Measurements from ENCODE around the gene QRICH1. TPM values are rescaled to one million over a fixed set of nuclear protein-coding genes. Genes with fewer than 3 reads are reported as not detected.

Gene QRICH1
- total RNA-seq, 4 donors from 2014 or later = 66.2 to 171 (median 81.8) TPM

GRCh38 chr3:49029563-49029884 lies 64.3 kb downstream of the QRICH1 start:
- Histone ChIP-seq H3K4me1 (peaks cover 0 to 55% (median 9%) of the 10 kb centered on the region in 3 donors), H3K9me3 (no peaks in the 10 kb centered on the region), H3K27ac (peak overlapping the region; percentile 93 to 97 (median 94)), H3K36me3 (peaks cover 3 to 78% of the 10 kb centered on the region in 2 donors), H3K27me3 (no peaks in the 10 kb centered on the region), H3K4me3 (peak overlapping the region in 1 of 2 donors; percentile 71)
- 0% methylated on average over 6 of the region's 7 CpGs; no CpG with 5 or more reads in 1 of the 2 donors for WGBS, 2 donors (ENCODE audit: low coverage in 1 of 2)
- TF ChIP-seq CTCF (IDR thresholded peaks at IDR 0.05) (no peak), POLR2A (IDR thresholded peaks at IDR 0.05) (no peak), EP300 (IDR thresholded peaks at IDR 0.05) (no peak), POLR2AphosphoS5 (IDR thresholded peaks at IDR 0.05) (no peak)
- no peak for ATAC-seq

- TF ChIP-seq POLR2AphosphoS5 (IDR thresholded peaks at IDR 0.05) = peak; percentile 99
- peak; percentile 97 to 98 for TF ChIP-seq POLR2A (IDR thresholded peaks at IDR 0.05)
- peak in 1 of 4 experiments; percentile 37 for TF ChIP-seq CTCF (IDR thresholded peaks at IDR 0.05)
- TF ChIP-seq EP300 (IDR thresholded peaks at IDR 0.05) = no peak
- Histone ChIP-seq H3K36me3 (peaks cover 3 to 78% of the 10 kb centered on the region in 2 donors), H3K9me3 (no peaks in the 10 kb centered on the region), H3K4me3 (peak within 1 kb of the TSS; percentile 50 to 71), H3K27ac (peak within 1 kb of the TSS; percentile 93 to 97 (median 94)), H3K4me1 (peaks cover 0 to 61% (median 9%) of the 10 kb centered on the region in 3 donors), H3K27me3 (no peaks in the 10 kb centered on the region)
- 20% methylated on average over 2 of the region's 55 CpGs; no CpG with 5 or more reads in 1 of the 2 donors for WGBS, 2 donors (ENCODE audit: low coverage in 1 of 2)
- ATAC-seq = peak; percentile 97
Measured at GRCh38 chr3:49028673-49029562, 65.0 kb downstream of the QRICH1 start, which contains the start of gene IMPDH2. TSS of gene IMPDH2 (minus strand) at chr3:49029398. CDS start at chr3:49029350, 48 bp downstream.

GRCh38 chr3:49028298-49028672 lies 65.6 kb downstream of the QRICH1 start:
- WGBS, 2 donors (ENCODE audit: low coverage in 1 of 2) = 75 to 100% methylated on average over 2 of the region's 4 CpGs
- ATAC-seq = no peak
- Histone ChIP-seq H3K9me3 (no peaks in the 10 kb centered on the region), H3K27me3 (no peaks in the 10 kb centered on the region), H3K36me3 (peaks cover 3 to 78% of the 10 kb centered on the region in 2 donors), H3K4me1 (peaks cover 0 to 67% (median 9%) of the 10 kb centered on the region in 3 donors), H3K4me3 (peak overlapping the region in 1 of 2 donors; percentile 71), H3K27ac (peak overlapping the region; percentile 93 to 97 (median 94))
- TF ChIP-seq EP300 (IDR thresholded peaks at IDR 0.05) (no peak), CTCF (IDR thresholded peaks at IDR 0.05) (no peak), POLR2A (IDR thresholded peaks at IDR 0.05) (no peak), POLR2AphosphoS5 (IDR thresholded peaks at IDR 0.05) (no peak)

GRCh38 chr3:49027634-49028033 lies 66.2 kb downstream of the QRICH1 start:
- 67 to 97% methylated on average over 1 to 9 of the region's 9 CpGs for WGBS, 2 donors (ENCODE audit: low coverage in 1 of 2)
- TF ChIP-seq CTCF (IDR thresholded peaks at IDR 0.05) = no peak
- no peak for TF ChIP-seq EP300 (IDR thresholded peaks at IDR 0.05)
- no peak for TF ChIP-seq POLR2AphosphoS5 (IDR thresholded peaks at IDR 0.05)
- TF ChIP-seq POLR2A (IDR thresholded peaks at IDR 0.05) = no peak
- no peak for ATAC-seq
- Histone ChIP-seq H3K4me1 (peaks cover 0 to 69% (median 15%) of the 10 kb centered on the region in 3 donors), H3K27me3 (no peaks in the 10 kb centered on the region), H3K36me3 (peaks cover 3 to 76% of the 10 kb centered on the region in 2 donors), H3K9me3 (no peaks in the 10 kb centered on the region), H3K27ac (peak overlapping the region in 3 of 4 donors; percentile 94 to 97 (median 94)), H3K4me3 (no peak overlapping the region)

Data from gastroesophageal sphincter (tissue), 4 donors.